H9 (cell line): ENCODE data around the gene HES4. TPM values are rescaled to one million over a fixed set of nuclear protein-coding genes. Genes with fewer than 3 reads are reported as not detected.

Source experiments
- DNase-seq: peaks from one replicate; pipeline ENCODE4 v3.0.0-alpha.2; 2017
- H2AFZ ChIP-seq: one replicate; pipeline ENCODE4 v1.6.1; 2013; ENCODE audit warnings: mild to moderate bottlenecking, low read length, control low read depth, moderate library complexity
- H2AK5ac ChIP-seq: 2 replicates; pipeline ENCODE4 v1.6.1; 2013; ENCODE audit warnings: low read length, control low read depth, mixed read lengths; ENCODE audit not compliant: insufficient read length
- H2BK120ac ChIP-seq: one replicate; pipeline ENCODE4 v1.6.1; 2013; ENCODE audit warnings: low read depth, mild to moderate bottlenecking, low read length, control low read depth, inconsistent platforms; ENCODE audit not compliant: poor library complexity, severe bottlenecking
- H2BK12ac ChIP-seq: 2 replicates; pipeline ENCODE4 v1.6.1; 2013; ENCODE audit warnings: low read length, control low read depth, mixed read lengths, low read depth; ENCODE audit not compliant: insufficient read length
- H2BK15ac ChIP-seq: 2 replicates; pipeline ENCODE4 v1.6.1; 2013; ENCODE audit warnings: low read depth, low read length, control low read depth
- H2BK20ac ChIP-seq: one replicate; pipeline ENCODE4 v1.6.1; 2013; ENCODE audit warnings: low read depth, mild to moderate bottlenecking, low read length, control low read depth, inconsistent platforms; ENCODE audit not compliant: poor library complexity, severe bottlenecking
- H2BK5ac ChIP-seq: 2 replicates; pipeline ENCODE4 v1.6.1; 2013; ENCODE audit warnings: low read length, control low read depth, mixed read lengths; ENCODE audit not compliant: insufficient read length
- H3K14ac ChIP-seq: 2 replicates; pipeline ENCODE4 v1.6.1; 2013; ENCODE audit warnings: low read length, control low read depth; ENCODE audit not compliant: insufficient read depth
- H3K18ac ChIP-seq: 2 replicates; pipeline ENCODE4 v1.6.1; 2013; ENCODE audit warnings: low read depth, mild to moderate bottlenecking, mixed read lengths, low read length, control low read depth; ENCODE audit not compliant: insufficient read length
- H3K23ac ChIP-seq: 2 replicates; pipeline ENCODE4 v1.6.1; 2013; ENCODE audit warnings: low read length, control low read depth, mixed read lengths, low read depth; ENCODE audit not compliant: insufficient read length
- H3K23me2 ChIP-seq: 2 replicates; pipeline ENCODE4 v1.6.1; 2013; ENCODE audit warnings: low read depth, mild to moderate bottlenecking, mixed read lengths, low read length, control low read depth; ENCODE audit not compliant: insufficient read length, poor library complexity, severe bottlenecking
- H3K27ac ChIP-seq: 2 replicates; pipeline ENCODE4 v1.5.1; 2013; ENCODE audit warnings: low read length, control low read depth, mixed read lengths, low read depth; ENCODE audit not compliant: insufficient read length
- H3K27me3 ChIP-seq: 2 replicates; pipeline ENCODE4 v1.6.1; 2013; ENCODE audit warnings: low read length, control low read depth, inconsistent platforms; ENCODE audit not compliant: insufficient read depth
- H3K4ac ChIP-seq: 2 replicates; pipeline ENCODE4 v1.6.1; 2013; ENCODE audit warnings: low read depth, mild to moderate bottlenecking, control low read depth, inconsistent platforms, low read length, moderate library complexity
- H3K4me1 ChIP-seq: 2 replicates; pipeline ENCODE4 v1.6.1; 2013; ENCODE audit warnings: low read length, control low read depth, inconsistent platforms; ENCODE audit not compliant: insufficient read depth
- H3K4me2 ChIP-seq: 2 replicates; pipeline ENCODE4 v1.6.1; 2013; ENCODE audit warnings: low read length, control low read depth, mixed read lengths; ENCODE audit not compliant: insufficient read length, insufficient read depth
- H3K56ac ChIP-seq: 2 replicates; pipeline ENCODE4 v1.6.1; 2013; ENCODE audit warnings: low read depth, mild to moderate bottlenecking, mixed read lengths, low read length, control low read depth; ENCODE audit not compliant: insufficient read length
- H3K79me1 ChIP-seq: 2 replicates; pipeline ENCODE4 v1.6.1; 2013; ENCODE audit warnings: low read depth, mild to moderate bottlenecking, moderate library complexity, low read length, control low read depth, inconsistent platforms; ENCODE audit not compliant: insufficient read depth, poor library complexity, severe bottlenecking
- H3K79me2 ChIP-seq: 2 replicates; pipeline ENCODE4 v1.6.1; 2013; ENCODE audit warnings: low read length, control low read depth, inconsistent platforms; ENCODE audit not compliant: insufficient read depth
- H3K9ac ChIP-seq: 2 replicates; pipeline ENCODE4 v1.6.1; 2013; ENCODE audit warnings: low read length, control low read depth, mixed read lengths; ENCODE audit not compliant: insufficient read length; ENCODE audit errors: extremely low read depth
- H3K9me3 ChIP-seq: one replicate; pipeline ENCODE4 v1.6.1; 2013; ENCODE audit warnings: low read depth, low read length, inconsistent platforms; ENCODE audit not compliant: control insufficient read depth
- H3T11ph ChIP-seq: one replicate; pipeline ENCODE4 v1.6.1; 2013; ENCODE audit warnings: mild to moderate bottlenecking, low read length, control low read depth, inconsistent platforms
- H4K20me1 ChIP-seq: one replicate; pipeline ENCODE4 v1.6.1; 2013; ENCODE audit not compliant: control insufficient read depth, insufficient read length, insufficient read depth
- H4K5ac ChIP-seq: 2 replicates; pipeline ENCODE4 v1.6.1; 2013; ENCODE audit warnings: low read depth, mild to moderate bottlenecking, mixed read lengths, low read length, control low read depth; ENCODE audit not compliant: insufficient read length
- H4K8ac ChIP-seq: replicated peaks from 2 replicates; pipeline ENCODE4 v1.6.1; 2013; ENCODE audit warnings: low read length, control low read depth, mixed read lengths, low read depth; ENCODE audit not compliant: insufficient read length
- H4K91ac ChIP-seq: 2 replicates; pipeline ENCODE4 v1.6.1; 2013; ENCODE audit warnings: low read depth, mild to moderate bottlenecking, moderate library complexity, mixed read lengths, low read length, control low read depth; ENCODE audit not compliant: insufficient read length
- H3K27ac Mint-ChIP-seq, 3 experiments: 2 replicates in 2 of 3; 3 replicates in 1 of 3; pipeline ENCODE4 v1.8.0; 2020 to 2021; ENCODE audit warnings: mixed read lengths in 3 of 3, mild to moderate bottlenecking in 1 of 3, moderate library complexity in 1 of 3
- H3K27me3 Mint-ChIP-seq: 2 replicates; pipeline ENCODE4 v1.8.0; 2021; ENCODE audit warnings: low read depth, mild to moderate bottlenecking, moderate library complexity, mixed read lengths
- H3K36me3 Mint-ChIP-seq, 3 experiments: 2 replicates in 2 of 3; 3 replicates in 1 of 3; pipeline ENCODE4 v1.8.0; 2020 to 2021; ENCODE audit warnings: low read depth in 3 of 3, mixed read lengths in 3 of 3; ENCODE audit not compliant: insufficient read depth in 1 of 3
- H3K4me1 Mint-ChIP-seq, 2 experiments: 2 replicates each; pipeline ENCODE4 v1.8.0; 2020; ENCODE audit warnings: mixed read lengths in 2 of 2
- H3K4me3 Mint-ChIP-seq, 2 experiments: 2 replicates in 1 of 2; 3 replicates in 1 of 2; pipeline ENCODE4 v1.8.0; 2020 to 2021; ENCODE audit warnings: mild to moderate bottlenecking in 2 of 2, mixed read lengths in 2 of 2, moderate library complexity in 1 of 2
- H3K9me3 Mint-ChIP-seq, 2 experiments: 2 replicates in 1 of 2; 3 replicates in 1 of 2; pipeline ENCODE4 v1.8.0; 2020; ENCODE audit warnings: mild to moderate bottlenecking in 2 of 2, mixed read lengths in 2 of 2, moderate library complexity in 1 of 2
- CTCF ChIP-seq: fragments of 200-600 bp; sonication (generic); conservative IDR thresholded peaks from 3 replicates; pipeline ENCODE4 v1.8.0; 2021; ENCODE audit warnings: antibody characterized with exemption, mild to moderate bottlenecking
- WGBS: extraction: QIAGEN DNeasy Blood & Tissue Kit; methylation state at CpG from one replicate; pipeline ENCODE4 v1.1.7; 2013; ENCODE audit warnings: missing lambda C conversion rate, low lambda C conversion rate, mixed read lengths; ENCODE audit not compliant: insufficient read length; ENCODE audit errors: extremely low coverage; 5-methylcytosine and 5-hydroxymethylcytosine counted together
- long read RNA-seq: library from polyadenylated mRNA; unstranded; transcript quantifications from one replicate; pipeline ENCODE4 v2.0.0, GENCODE V29; 2020
- total RNA-seq: library from RNA; stranded (reverse); gene quantifications from 2 replicates; pipeline ENCODE4 v1.2.1, GENCODE V29; 2021

Gene HES4
- total RNA-seq, result 3.7 and 4.0 TPM in 2 replicates
- long read RNA-seq, result 0 reads

- H4K5ac ChIP-seq, result no peak within 1 kb of the TSS
- peaks cover 9 to 25% of the 10 kb centered on the region in 2 experiments for H3K4me1 Mint-ChIP-seq
- H4K8ac ChIP-seq, result no peak within 1 kb of the TSS
- H3K27ac ChIP-seq, result no peak within 1 kb of the TSS
- H3K36me3 Mint-ChIP-seq, result no peaks in the 10 kb centered on the region
- H3K27ac Mint-ChIP-seq, result peak within 1 kb of the TSS in 2 of 3 experiments; percentile 52 to 82; a peak in 3 of 7 replicates
- peaks cover 79% of the 10 kb centered on the region for H3K27me3 Mint-ChIP-seq
- no peaks in the 10 kb centered on the region for H3K79me1 ChIP-seq
- H3K9me3 Mint-ChIP-seq, result no peaks in the 10 kb centered on the region
- H3K4me1 ChIP-seq, result 0 out of 2 replicates have a peak, but pooled peaks cover 1% of the 10 kb centered on the region
- H2BK12ac ChIP-seq, result no peak within 1 kb of the TSS
- H3K4ac ChIP-seq, result no peak within 1 kb of the TSS; the same call in 1 of the 2 replicates
- H2BK120ac ChIP-seq, result no peak within 1 kb of the TSS
- no peak within 1 kb of the TSS for H2BK5ac ChIP-seq
- no peaks in the 10 kb centered on the region for H4K20me1 ChIP-seq
- peak within 1 kb of the TSS; percentile 80 for H3K14ac ChIP-seq
- peak within 1 kb of the TSS; percentile 55 for H3K18ac ChIP-seq
- DNase-seq, result peak; percentile 91
- peak within 1 kb of the TSS; percentile 19 for H3K4me2 ChIP-seq
- H3T11ph ChIP-seq, result no peak within 1 kb of the TSS
- H3K4me3 Mint-ChIP-seq, result peak within 1 kb of the TSS; percentile 49 to 84
- peaks cover 37% of the 10 kb centered on the region; the same call in 1 of the 2 replicates for H3K27me3 ChIP-seq
- TF ChIP-seq CTCF, result no peak
- no peak within 1 kb of the TSS for H3K56ac ChIP-seq
- peaks cover 20% of the 10 kb centered on the region for H3K23me2 ChIP-seq
- no peak within 1 kb of the TSS for H3K23ac ChIP-seq
- no peak within 1 kb of the TSS for H2BK15ac ChIP-seq
- H4K91ac ChIP-seq, result no peak within 1 kb of the TSS
- H2BK20ac ChIP-seq, result no peak within 1 kb of the TSS
- no CpG with 5 or more reads among the region's 95 CpGs for WGBS
- no peaks in the 10 kb centered on the region for H3K9me3 ChIP-seq
- no peak within 1 kb of the TSS for H2AFZ ChIP-seq
- no peak within 1 kb of the TSS for H3K9ac ChIP-seq
- H2AK5ac ChIP-seq, result no peak within 1 kb of the TSS
- H3K79me2 ChIP-seq, result no peaks in the 10 kb centered on the region
These were observed at the start of gene HES4 for GRCh38 chr1:999725-1000356. HES4 (minus strand) TSS chr1:1000097; CDS start chr1:999973, 124 bp downstream.
